Non-pigmented ciliary epithelial cell (primary cell): Measurements from ENCODE around the gene DNM1L.

Source experiments
- DNase-seq: peaks from one replicate; pipeline ENCODE4 v3.0.0-alpha.2; 2010; ENCODE audit warnings: low read depth

Gene DNM1L

GRCh38 chr12:32679091-32679919 is at the start of gene DNM1L:
TSS of gene DNM1L (plus strand) at chr12:32679301. CDS start at chr12:32679364, 63 bp downstream.
- peak; percentile 85 for DNase-seq

GRCh38 chr12:32641287-32641901 is 37.7 kb upstream of the DNM1L start:
- DNase-seq, result no peak

- DNase-seq, result no peak
These were observed 34.7 kb upstream of the DNM1L start for GRCh38 chr12:32644431-32644830.

- DNase-seq, result no peak
These were observed 31.8 kb upstream of the DNM1L start for GRCh38 chr12:32647275-32647674.

GRCh38 chr12:32650508-32650907 is 28.6 kb upstream of the DNM1L start:
- no peak for DNase-seq

GRCh38 chr12:32651151-32651955 is 27.7 kb upstream of the DNM1L start:
- DNase-seq, result no peak

GRCh38 chr12:32651956-32652210 is 27.2 kb upstream of the DNM1L start:
- no peak for DNase-seq

- no peak for DNase-seq
These were observed 19.1 kb upstream of the DNM1L start for GRCh38 chr12:32659908-32660440.

- no peak for DNase-seq
These were observed 17.4 kb upstream of the DNM1L start for GRCh38 chr12:32661706-32662105.

GRCh38 chr12:32662665-32663064 is 16.4 kb upstream of the DNM1L start:
- no peak for DNase-seq

GRCh38 chr12:32666018-32666417 is 13.1 kb upstream of the DNM1L start:
- DNase-seq, result no peak

GRCh38 chr12:32669584-32669983 is 9.5 kb upstream of the DNM1L start:
- DNase-seq, result no peak

- peak; percentile 59 for DNase-seq
These were observed 6.9 kb upstream of the DNM1L start for GRCh38 chr12:32671930-32672780.

GRCh38 chr12:32679920-32680237 is 778 bp downstream of the DNM1L start:
- DNase-seq, result no peak

- no peak for DNase-seq
These were observed 1.7 kb downstream of the DNM1L start for GRCh38 chr12:32680787-32681186.

GRCh38 chr12:32681272-32681671 is 2.2 kb downstream of the DNM1L start:
- no peak for DNase-seq

GRCh38 chr12:32686340-32686739 is 7.2 kb downstream of the DNM1L start:
- no peak for DNase-seq

GRCh38 chr12:32688786-32689185 is 9.7 kb downstream of the DNM1L start:
- no peak for DNase-seq

- no peak for DNase-seq
These were observed 11.8 kb downstream of the DNM1L start for GRCh38 chr12:32690927-32691326.

- DNase-seq, result no peak
These were observed 13.3 kb downstream of the DNM1L start for GRCh38 chr12:32692358-32692757.

GRCh38 chr12:32693036-32693435 is 13.9 kb downstream of the DNM1L start:
- no peak for DNase-seq

- no peak for DNase-seq
These were observed 16.7 kb downstream of the DNM1L start for GRCh38 chr12:32695787-32696186.
